Naive B cell (primary cell): ENCODE measurements around the gene OGDHL. TPM values are rescaled to one million over a fixed set of nuclear protein-coding genes. Genes with fewer than 3 reads are reported as not detected.
"Not testable (repeated sequence)": the region's sequence is repeated elsewhere in the genome, so short reads cannot be mapped to it uniquely, and the experiment has no call there.

Experiments
- ATAC-seq, 2 donors: fragments of 150-1000 bp; cut with Tn5 transposase; 2 replicates each; pipeline ENCODE4 v1.10.0; 2021; ENCODE audit warnings: low read depth in 2 of 2, mild to moderate bottlenecking in 2 of 2, moderate library complexity in 2 of 2
- DNase-seq: peaks from one replicate; pipeline ENCODE4 v3.0.0; 2022
- H3K27ac Mint-ChIP-seq, 6 donors: one replicate each; pipeline ENCODE4 v1.8.0; 2020 to 2022; ENCODE audit warnings: mild to moderate bottlenecking in 6 of 6, mixed read lengths in 6 of 6, moderate library complexity in 5 of 6, inconsistent platforms in 2 of 6
- H3K27me3 Mint-ChIP-seq, 3 donors: one replicate each; pipeline ENCODE4 v1.8.0; 2021 to 2022; ENCODE audit warnings: mixed read lengths in 3 of 3, mild to moderate bottlenecking in 1 of 3
- H3K36me3 Mint-ChIP-seq, 2 donors: one replicate each; pipeline ENCODE4 v1.8.0; 2020 to 2022; ENCODE audit warnings: mixed read lengths in 2 of 2, inconsistent platforms in 1 of 2, mild to moderate bottlenecking in 1 of 2
- H3K4me1 Mint-ChIP-seq, 3 donors: one replicate each; pipeline ENCODE4 v1.8.0; 2020 to 2022; ENCODE audit warnings: mixed read lengths in 3 of 3, inconsistent platforms in 1 of 3, mild to moderate bottlenecking in 1 of 3, moderate library complexity in 1 of 3
- H3K4me3 Mint-ChIP-seq, 8 donors: one replicate each; pipeline ENCODE4 v1.8.0; 2020 to 2022; ENCODE audit warnings: mild to moderate bottlenecking in 8 of 8, mixed read lengths in 8 of 8, moderate library complexity in 8 of 8, inconsistent platforms in 2 of 8
- H3K9me3 Mint-ChIP-seq, 7 donors: one replicate each; pipeline ENCODE4 v1.8.0; 2020 to 2022; ENCODE audit warnings: mixed read lengths in 7 of 7, mild to moderate bottlenecking in 5 of 7, inconsistent platforms in 2 of 7, moderate library complexity in 1 of 7
- polyA plus RNA-seq, 6 donors: library from polyadenylated mRNA; unstranded; fragments of 300-500 nt; fragmentation: Illumina TruSeq; gene quantifications; one replicate each; pipeline ENCODE4 v1.2.3, GENCODE V29; 2021; ENCODE audit warnings: low read depth in 6 of 6

OGDHL gene
- not detected for polyA plus RNA-seq

DNA sequence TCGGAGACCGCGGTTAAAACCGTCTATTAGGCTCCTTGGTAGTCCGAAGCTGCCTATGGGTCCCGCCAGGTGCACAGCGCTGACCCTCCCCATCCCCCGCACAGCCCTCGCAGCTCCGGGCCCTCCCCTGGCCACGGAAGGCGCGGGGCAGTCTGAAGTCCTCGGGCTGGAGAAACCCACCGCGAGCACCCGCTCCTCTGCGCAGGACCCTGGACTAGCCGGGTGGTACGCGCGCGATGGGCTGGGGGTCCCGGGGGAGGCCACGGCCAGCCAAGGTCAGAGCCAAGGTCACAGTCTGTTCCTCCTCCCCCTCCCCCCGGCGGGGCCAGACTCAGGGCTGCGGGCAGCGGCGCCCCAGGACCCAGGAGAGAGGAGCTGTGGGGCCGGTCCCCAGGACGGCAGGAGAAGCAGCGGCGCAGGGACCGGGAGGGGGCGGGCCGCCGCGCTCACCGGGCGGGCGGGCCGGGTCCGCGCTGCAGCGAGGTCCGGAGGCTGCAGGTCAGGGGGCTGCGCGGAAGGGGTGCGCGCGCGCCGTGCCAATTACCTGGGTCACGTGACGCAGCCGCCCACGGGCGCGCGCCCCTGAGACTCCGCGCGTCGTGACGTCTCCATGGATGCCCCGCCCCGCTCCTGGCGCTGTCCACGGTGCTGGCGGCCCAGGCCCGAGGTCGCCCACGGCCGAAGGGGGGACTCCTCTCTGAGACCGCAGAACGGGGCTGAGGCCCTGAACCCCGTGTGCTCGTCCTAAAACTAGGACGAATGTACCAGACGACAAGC is at the start of gene OGDHL:
OGDHL (minus strand) TSS at position 535 of the 777 bp plus-strand sequence. CDS start 3,731 bp downstream, outside the sequence.
- Mint-ChIP-seq H3K27ac (no peak within 1 kb of the TSS), H3K27me3 (peaks cover 39 to 70% (median 55%) of the 10 kb centered on the region in 3 donors), H3K4me1 (peaks cover 3 to 10% (median 10%) of the 10 kb centered on the region in 3 donors), H3K4me3 (peak within 1 kb of the TSS; percentile 38 to 81 (median 58)), H3K36me3 (peaks cover 3 to 12% of the 10 kb centered on the region in 2 donors), H3K9me3 (peaks cover 6 to 16% (median 8%) of the 10 kb centered on the region in 7 donors)
- no peak for DNase-seq
- peak in 1 of 2 donors; percentile 23 for ATAC-seq

GRCh38 chr10:49803988-49804387 is 41.9 kb upstream of the OGDHL start:
- no peaks in the 10 kb centered on the region for H3K36me3 Mint-ChIP-seq
- H3K9me3 Mint-ChIP-seq = peaks cover 0 to 32% (median 12%) of the 10 kb centered on the region in 7 donors
- H3K4me3 Mint-ChIP-seq = no peak overlapping the region
- no peaks in the 10 kb centered on the region for H3K4me1 Mint-ChIP-seq
- H3K27me3 Mint-ChIP-seq = peaks cover 5 to 16% (median 11%) of the 10 kb centered on the region in 3 donors
- ATAC-seq (no peak), DNase-seq (no peak)
- H3K27ac Mint-ChIP-seq = no peak overlapping the region

- ATAC-seq (no peak), DNase-seq (no peak)
- no peaks in the 10 kb centered on the region for H3K36me3 Mint-ChIP-seq
- H3K9me3 Mint-ChIP-seq = no peaks in the 10 kb centered on the region
- H3K4me3 Mint-ChIP-seq = no peak overlapping the region
- H3K4me1 Mint-ChIP-seq = no peaks in the 10 kb centered on the region
- H3K27ac Mint-ChIP-seq = no peak overlapping the region
- peaks cover 5 to 24% (median 14%) of the 10 kb centered on the region in 3 donors for H3K27me3 Mint-ChIP-seq
Measured at GRCh38 chr10:49798275-49798674, 36.2 kb upstream of the OGDHL start.

- peaks cover 0 to 10% (median 0%) of the 10 kb centered on the region in 3 donors for H3K27me3 Mint-ChIP-seq
- H3K4me1 Mint-ChIP-seq = no peaks in the 10 kb centered on the region
- H3K27ac Mint-ChIP-seq = peak overlapping the region in 1 of 6 donors; percentile 11
- ATAC-seq (no peak), DNase-seq (no peak)
- peaks cover 0 to 2% (median 0%) of the 10 kb centered on the region in 7 donors for H3K9me3 Mint-ChIP-seq
- H3K36me3 Mint-ChIP-seq = no peaks in the 10 kb centered on the region
- no peak overlapping the region for H3K4me3 Mint-ChIP-seq
Measured at GRCh38 chr10:49791100-49791499, 29.0 kb upstream of the OGDHL start.

- H3K4me3 Mint-ChIP-seq = no peak overlapping the region
- H3K4me1 Mint-ChIP-seq = no peaks in the 10 kb centered on the region
- ATAC-seq (no peak), DNase-seq (no peak)
- H3K27me3 Mint-ChIP-seq = peaks cover 4 to 30% (median 16%) of the 10 kb centered on the region in 3 donors
- H3K27ac Mint-ChIP-seq = no peak overlapping the region
- H3K36me3 Mint-ChIP-seq = no peaks in the 10 kb centered on the region
- peaks cover 0 to 6% (median 2%) of the 10 kb centered on the region in 7 donors for H3K9me3 Mint-ChIP-seq
Measured at GRCh38 chr10:49784681-49785080, 22.6 kb upstream of the OGDHL start.

DNA sequence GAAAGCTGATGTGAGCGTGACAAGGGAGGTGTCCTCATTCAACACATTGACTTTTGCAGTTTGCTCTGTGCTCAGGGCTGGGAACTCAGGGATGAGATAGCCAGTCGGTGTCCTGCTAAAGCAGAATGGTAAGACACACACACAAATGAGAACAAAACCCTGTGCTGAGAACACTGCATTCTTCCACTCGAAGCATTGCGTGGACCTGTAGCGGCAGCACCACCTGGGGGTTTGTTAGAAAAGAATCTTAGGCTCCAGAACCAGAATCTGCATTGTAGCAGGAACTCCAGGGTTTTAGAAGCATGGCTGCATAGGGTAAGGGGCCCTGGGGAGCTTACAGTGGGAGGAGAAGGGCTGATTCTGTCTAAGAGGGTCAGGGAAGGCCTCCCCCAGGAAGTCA is 21.5 kb upstream of the OGDHL start:
- Mint-ChIP-seq H3K9me3 (peaks cover 0 to 9% (median 5%) of the 10 kb centered on the region in 7 donors), H3K27me3 (peaks cover 6 to 34% (median 20%) of the 10 kb centered on the region in 3 donors), H3K36me3 (no peaks in the 10 kb centered on the region), H3K27ac (no peak overlapping the region), H3K4me1 (no peaks in the 10 kb centered on the region), H3K4me3 (no peak overlapping the region)
- ATAC-seq (no peak), DNase-seq (no peak)

GRCh38 chr10:49781247-49781646 is 19.1 kb upstream of the OGDHL start:
- Mint-ChIP-seq H3K4me3 (no peak overlapping the region), H3K27me3 (peaks cover 6 to 34% (median 20%) of the 10 kb centered on the region in 3 donors), H3K27ac (no peak overlapping the region), H3K9me3 (peaks cover 0 to 16% (median 5%) of the 10 kb centered on the region in 7 donors), H3K4me1 (no peaks in the 10 kb centered on the region), H3K36me3 (no peaks in the 10 kb centered on the region)
- no peak for DNase-seq
- no peak for ATAC-seq

GRCh38 chr10:49778197-49778596 is 16.1 kb upstream of the OGDHL start:
- Mint-ChIP-seq H3K4me1 (no peaks in the 10 kb centered on the region), H3K27ac (no peak overlapping the region), H3K27me3 (peaks cover 12 to 24% (median 12%) of the 10 kb centered on the region in 3 donors), H3K36me3 (no peaks in the 10 kb centered on the region), H3K4me3 (no peak overlapping the region), H3K9me3 (peaks cover 0 to 16% (median 5%) of the 10 kb centered on the region in 7 donors)
- DNase-seq = no peak
- ATAC-seq = no peak

DNA sequence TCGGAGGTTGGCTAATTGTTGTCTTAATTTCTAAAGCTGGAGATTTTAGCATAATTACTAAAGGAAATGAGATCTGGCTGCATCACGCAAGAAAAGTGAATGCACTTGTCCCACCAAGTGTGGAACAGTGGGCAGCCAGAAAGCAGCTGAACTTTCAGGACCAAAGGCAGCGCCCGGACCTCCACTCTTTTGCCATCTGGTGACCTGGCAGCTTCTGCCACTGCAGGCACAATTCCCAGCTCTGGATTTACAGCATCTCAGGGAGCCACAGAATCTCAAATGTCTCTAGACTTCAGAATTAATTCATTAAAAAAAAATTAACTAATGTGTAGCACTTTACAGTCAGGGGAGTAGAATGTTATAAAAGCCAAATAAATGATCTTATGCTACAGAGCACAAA is 14.7 kb upstream of the OGDHL start:
- DNase-seq = no peak
- no peaks in the 10 kb centered on the region for H3K4me1 Mint-ChIP-seq
- ATAC-seq = no peak
- H3K27me3 Mint-ChIP-seq = peaks cover 19 to 35% (median 24%) of the 10 kb centered on the region in 3 donors
- H3K9me3 Mint-ChIP-seq = peaks cover 0 to 16% (median 5%) of the 10 kb centered on the region in 7 donors
- H3K4me3 Mint-ChIP-seq = no peak overlapping the region
- no peak overlapping the region for H3K27ac Mint-ChIP-seq
- H3K36me3 Mint-ChIP-seq = no peaks in the 10 kb centered on the region

GRCh38 chr10:49775014-49775413 is 12.9 kb upstream of the OGDHL start:
- H3K9me3 Mint-ChIP-seq = peaks cover 0 to 13% (median 5%) of the 10 kb centered on the region in 7 donors
- no peaks in the 10 kb centered on the region for H3K36me3 Mint-ChIP-seq
- peaks cover 30 to 38% (median 32%) of the 10 kb centered on the region in 3 donors for H3K27me3 Mint-ChIP-seq
- DNase-seq (no peak), ATAC-seq (no peak)
- H3K4me3 Mint-ChIP-seq = no peak overlapping the region
- H3K4me1 Mint-ChIP-seq = no peaks in the 10 kb centered on the region
- H3K27ac Mint-ChIP-seq = no peak overlapping the region

- not testable (repeated sequence) for H3K9me3 Mint-ChIP-seq, H3K27ac Mint-ChIP-seq, H3K36me3 Mint-ChIP-seq, H3K4me1 Mint-ChIP-seq, H3K4me3 Mint-ChIP-seq, ATAC-seq, DNase-seq
- peaks cover 29 to 44% (median 35%) of the 10 kb centered on the region in 3 donors for H3K27me3 Mint-ChIP-seq
Measured at GRCh38 chr10:49772944-49773343, 10.8 kb upstream of the OGDHL start.

GRCh38 chr10:49771046-49771445 is 8.9 kb upstream of the OGDHL start:
- ATAC-seq, H3K27ac Mint-ChIP-seq, DNase-seq, H3K4me1 Mint-ChIP-seq, H3K4me3 Mint-ChIP-seq: not testable (repeated sequence)
- Mint-ChIP-seq H3K9me3 (peaks cover 4 to 22% (median 12%) of the 10 kb centered on the region in 7 donors), H3K36me3 (peaks cover 10 to 11% of the 10 kb centered on the region in 2 donors), H3K27me3 (peaks cover 42 to 62% (median 54%) of the 10 kb centered on the region in 3 donors)

GRCh38 chr10:49769692-49770091 is 7.6 kb upstream of the OGDHL start:
- no peak overlapping the region for H3K4me3 Mint-ChIP-seq
- no peak for ATAC-seq
- peaks cover 4 to 22% (median 12%) of the 10 kb centered on the region in 7 donors for H3K9me3 Mint-ChIP-seq
- H3K27ac Mint-ChIP-seq = no peak overlapping the region
- DNase-seq = no peak
- peaks cover 10 to 11% of the 10 kb centered on the region in 2 donors for H3K36me3 Mint-ChIP-seq
- H3K27me3 Mint-ChIP-seq = peaks cover 39 to 58% (median 54%) of the 10 kb centered on the region in 3 donors
- no peaks in the 10 kb centered on the region for H3K4me1 Mint-ChIP-seq

GRCh38 chr10:49768731-49769130 is 6.6 kb upstream of the OGDHL start:
- H3K4me3 Mint-ChIP-seq = no peak overlapping the region
- peaks cover 10 to 11% of the 10 kb centered on the region in 2 donors for H3K36me3 Mint-ChIP-seq
- ATAC-seq (no peak), DNase-seq (no peak)
- peaks cover 39 to 61% (median 57%) of the 10 kb centered on the region in 3 donors for H3K27me3 Mint-ChIP-seq
- H3K27ac Mint-ChIP-seq = no peak overlapping the region
- H3K4me1 Mint-ChIP-seq = no peaks in the 10 kb centered on the region
- peaks cover 4 to 22% (median 12%) of the 10 kb centered on the region in 7 donors for H3K9me3 Mint-ChIP-seq
